K562 (cell line): Measurements from ENCODE around the gene LMAN2. TPM values are rescaled to one million over a fixed set of nuclear protein-coding genes. Genes with fewer than 3 reads are reported as not detected.

ENCODE experiments used
- CREM ChIP-seq: IDR thresholded peaks from 2 replicates; pipeline ENCODE4 v1.6.1; 2014; ENCODE audit warnings: antibody characterized with exemption, low read depth
- EP400 ChIP-seq: fragments of 450-650 bp; IDR thresholded peaks from 2 replicates; pipeline ENCODE4 v1.6.1; 2017; ENCODE audit warnings: antibody characterized with exemption, mild to moderate bottlenecking, moderate library complexity
- FOSL1 ChIP-seq: fragments of 200-800 bp; sonication (Bioruptor generic); conservative IDR thresholded peaks from 2 replicates; pipeline ENCODE4 v1.6.1; 2016; ENCODE audit warnings: missing genetic modification characterization, missing compliant biosample characterization
- NFIC ChIP-seq: fragments of 450-650 bp; IDR thresholded peaks from 2 replicates; pipeline ENCODE4 v1.6.1; 2017; ENCODE audit warnings: mild to moderate bottlenecking, inconsistent platforms
- RAD21 ChIP-seq, 2 experiments: fragments of 250-450 bp in 1 of 2; fragments of 450-650 bp in 1 of 2; sonication (Bioruptor Pico) in 1 of 2; formaldehyde crosslinking in 1 of 2; IDR thresholded peaks in 1 of 2; conservative IDR thresholded peaks in 1 of 2; 2 replicates each; pipeline versions ENCODE4 v1.4.0 to v1.8.0; 2020 to 2022; ENCODE audit warnings: mild to moderate bottlenecking in 2 of 2, moderate library complexity in 1 of 2
- ZNF444 ChIP-seq: fragments of 250-450 bp; sonication (Bioruptor Pico); IDR thresholded peaks from 2 replicates; pipeline ENCODE4 v1.4.0; 2020; ENCODE audit warnings: mild to moderate bottlenecking, moderate library complexity
- ZNF766 ChIP-seq: fragments of 200-800 bp; sonication (Bioruptor generic); conservative IDR thresholded peaks from 2 replicates; pipeline ENCODE4 v1.6.1; 2016; ENCODE audit warnings: missing genetic modification characterization, missing compliant biosample characterization
- polyA plus RNA-seq, 8 experiments: library from polyadenylated mRNA; depleted of rRNA in 4 of 8; stranded (reverse) in 5 of 8; unstranded in 3 of 8; fragments of >200 nt; fragmentation: Nextera tagmentation in 2 of 8; fragmentation: Illumina TruSeq in 1 of 8; extraction: Ambion mirVana in 2 of 8; extraction: Trizol in 1 of 8; gene quantifications; 2 replicates each; pipeline versions ENCODE4 v1.2.1 to v1.2.3, GENCODE V29; 2011 to 2014; ENCODE audit warnings: inconsistent platforms in 1 of 8, missing spikeins in 1 of 8
- total RNA-seq, 7 experiments: library from RNA; depleted of rRNA in 6 of 7; stranded (reverse); fragments of >200 nt in 6 of 7; fragmentation: Illumina TruSeq in 2 of 7; extraction: Trizol in 2 of 7; gene quantifications; 2 replicates each; pipeline versions ENCODE4 v1.2.1 to v1.2.3, GENCODE V29; 2011 to 2021; ENCODE audit warnings: low replicate concordance in 1 of 7
- TF ChIP-seq, protein P1 (sequence below), 2 experiments: fragments of 450-650 bp in 1 of 2; sonication (generic) in 1 of 2; formaldehyde crosslinking in 1 of 2; IDR thresholded peaks; 2 replicates each; pipeline versions ENCODE4 v1.7.1 to v1.9.0; 2016 to 2022; ENCODE audit warnings: inconsistent platforms in 1 of 2, mild to moderate bottlenecking in 1 of 2, missing genetic modification reagents in 1 of 2
- TF ChIP-seq, protein P2 (sequence below): fragments of 450-650 bp; IDR thresholded peaks from 2 replicates; pipeline ENCODE4 v1.6.1; 2018; ENCODE audit warnings: mild to moderate bottlenecking, low read depth; ENCODE audit not compliant: partially characterized antibody
- TF ChIP-seq, protein P3 (sequence below): fragments of 250-450 bp; sonication (Bioruptor Pico); IDR thresholded peaks from 2 replicates; pipeline ENCODE4 v1.5.1; 2021; ENCODE audit warnings: mild to moderate bottlenecking
- TF ChIP-seq, protein P4 (sequence below): fragments of 200-400 bp; formaldehyde crosslinking; IDR thresholded peaks from 2 replicates; pipeline ENCODE4 v1.6.1; 2017; ENCODE audit warnings: mild to moderate bottlenecking, low read depth, low read length, moderate library complexity

Gene LMAN2
- total and polyA plus RNA-seq, 9 of the 15 experiments (the other 6 are each of a cell fraction or from before 2014, with no cell fraction given) = 2.7 to 254 (median 136) TPM

DNA sequence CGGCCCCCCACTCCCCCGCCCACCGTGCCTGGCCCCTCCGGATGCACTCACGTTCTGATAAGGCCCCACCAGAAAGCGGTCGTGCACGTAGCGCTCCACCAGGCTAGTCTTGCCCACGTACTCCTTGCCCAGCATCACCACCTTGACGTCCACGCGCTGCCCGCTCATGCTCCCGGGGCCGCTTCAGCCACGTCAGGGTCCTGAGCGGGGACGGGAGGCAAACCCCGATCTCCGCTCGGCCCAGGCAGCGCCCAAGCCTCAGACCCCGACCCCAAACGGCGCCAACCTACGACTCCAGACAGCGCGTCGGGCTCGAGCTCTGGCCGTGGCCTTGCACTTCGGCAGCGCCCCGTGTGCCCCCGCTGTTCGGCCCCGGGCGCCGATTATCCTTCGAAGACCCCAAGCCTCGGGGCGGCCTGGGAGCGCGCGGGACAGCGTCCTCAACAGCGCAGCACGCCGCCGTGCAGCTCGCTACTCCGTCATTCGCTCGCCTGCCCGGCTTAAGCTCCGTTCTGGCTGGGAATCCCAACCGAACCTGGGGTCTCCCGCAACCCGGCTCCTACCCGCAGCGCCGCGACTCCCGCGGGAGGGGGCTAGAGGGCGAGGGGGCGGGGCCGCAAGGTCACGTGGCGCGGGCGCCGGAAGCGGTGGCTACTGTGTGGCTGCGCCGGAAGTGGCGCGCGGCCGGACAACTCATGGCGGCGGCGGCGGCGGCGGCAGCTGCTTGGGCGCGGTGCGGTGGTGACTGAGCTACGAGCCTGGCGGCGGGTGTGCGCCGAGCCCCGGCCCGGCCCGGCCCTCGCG, 48.1 kb downstream of the LMAN2 start, which contains the start of the genes PRELID1 and RAB24 (continued):
- TF ChIP-seq, protein P1, sequence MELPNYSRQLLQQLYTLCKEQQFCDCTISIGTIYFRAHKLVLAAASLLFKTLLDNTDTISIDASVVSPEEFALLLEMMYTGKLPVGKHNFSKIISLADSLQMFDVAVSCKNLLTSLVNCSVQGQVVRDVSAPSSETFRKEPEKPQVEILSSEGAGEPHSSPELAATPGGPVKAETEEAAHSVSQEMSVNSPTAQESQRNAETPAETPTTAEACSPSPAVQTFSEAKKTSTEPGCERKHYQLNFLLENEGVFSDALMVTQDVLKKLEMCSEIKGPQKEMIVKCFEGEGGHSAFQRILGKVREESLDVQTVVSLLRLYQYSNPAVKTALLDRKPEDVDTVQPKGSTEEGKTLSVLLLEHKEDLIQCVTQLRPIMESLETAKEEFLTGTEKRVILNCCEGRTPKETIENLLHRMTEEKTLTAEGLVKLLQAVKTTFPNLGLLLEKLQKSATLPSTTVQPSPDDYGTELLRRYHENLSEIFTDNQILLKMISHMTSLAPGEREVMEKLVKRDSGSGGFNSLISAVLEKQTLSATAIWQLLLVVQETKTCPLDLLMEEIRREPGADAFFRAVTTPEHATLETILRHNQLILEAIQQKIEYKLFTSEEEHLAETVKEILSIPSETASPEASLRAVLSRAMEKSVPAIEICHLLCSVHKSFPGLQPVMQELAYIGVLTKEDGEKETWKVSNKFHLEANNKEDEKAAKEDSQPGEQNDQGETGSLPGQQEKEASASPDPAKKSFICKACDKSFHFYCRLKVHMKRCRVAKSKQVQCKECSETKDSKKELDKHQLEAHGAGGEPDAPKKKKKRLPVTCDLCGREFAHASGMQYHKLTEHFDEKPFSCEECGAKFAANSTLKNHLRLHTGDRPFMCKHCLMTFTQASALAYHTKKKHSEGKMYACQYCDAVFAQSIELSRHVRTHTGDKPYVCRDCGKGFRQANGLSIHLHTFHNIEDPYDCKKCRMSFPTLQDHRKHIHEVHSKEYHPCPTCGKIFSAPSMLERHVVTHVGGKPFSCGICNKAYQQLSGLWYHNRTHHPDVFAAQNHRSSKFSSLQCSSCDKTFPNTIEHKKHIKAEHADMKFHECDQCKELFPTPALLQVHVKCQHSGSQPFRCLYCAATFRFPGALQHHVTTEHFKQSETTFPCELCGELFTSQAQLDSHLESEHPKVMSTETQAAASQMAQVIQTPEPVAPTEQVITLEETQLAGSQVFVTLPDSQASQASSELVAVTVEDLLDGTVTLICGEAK (IDR thresholded peaks at IDR 0.05) = peak; percentile 93
- TF ChIP-seq, protein P1 (CRISPR knock-in tag; IDR thresholded peaks at IDR 0.05) = peak; percentile 52; the same call in 1 of the 2 replicates
- TF ChIP-seq EP400 (peak; percentile 81), ZNF766 (0 out of 2 replicates have a peak, but pooled peaks have one; percentile 33), NFIC (no peak), RAD21 (CRISPR knock-in tag; conservative IDR thresholded peaks at IDR 0.05 in 1 of 2, IDR thresholded peaks at IDR 0.05 in 1 of 2) (no peak), ZNF444 (no peak), CREM (peak; percentile 94), FOSL1 (tag) (0 out of 2 replicates have a peak, but pooled peaks have one; percentile 46)
- TF ChIP-seq, protein P2, sequence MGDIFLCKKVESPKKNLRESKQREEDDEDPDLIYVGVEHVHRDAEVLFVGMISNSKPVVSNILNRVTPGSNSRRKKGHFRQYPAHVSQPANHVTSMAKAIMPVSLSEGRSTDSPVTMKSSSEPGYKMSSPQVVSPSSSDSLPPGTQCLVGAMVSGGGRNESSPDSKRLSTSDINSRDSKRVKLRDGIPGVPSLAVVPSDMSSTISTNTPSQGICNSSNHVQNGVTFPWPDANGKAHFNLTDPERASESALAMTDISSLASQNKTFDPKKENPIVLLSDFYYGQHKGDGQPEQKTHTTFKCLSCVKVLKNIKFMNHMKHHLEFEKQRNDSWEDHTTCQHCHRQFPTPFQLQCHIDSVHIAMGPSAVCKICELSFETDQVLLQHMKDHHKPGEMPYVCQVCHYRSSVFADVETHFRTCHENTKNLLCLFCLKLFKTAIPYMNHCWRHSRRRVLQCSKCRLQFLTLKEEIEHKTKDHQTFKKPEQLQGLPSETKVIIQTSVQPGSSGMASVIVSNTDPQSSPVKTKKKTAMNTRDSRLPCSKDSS = no peak
- TF ChIP-seq, protein P3, sequence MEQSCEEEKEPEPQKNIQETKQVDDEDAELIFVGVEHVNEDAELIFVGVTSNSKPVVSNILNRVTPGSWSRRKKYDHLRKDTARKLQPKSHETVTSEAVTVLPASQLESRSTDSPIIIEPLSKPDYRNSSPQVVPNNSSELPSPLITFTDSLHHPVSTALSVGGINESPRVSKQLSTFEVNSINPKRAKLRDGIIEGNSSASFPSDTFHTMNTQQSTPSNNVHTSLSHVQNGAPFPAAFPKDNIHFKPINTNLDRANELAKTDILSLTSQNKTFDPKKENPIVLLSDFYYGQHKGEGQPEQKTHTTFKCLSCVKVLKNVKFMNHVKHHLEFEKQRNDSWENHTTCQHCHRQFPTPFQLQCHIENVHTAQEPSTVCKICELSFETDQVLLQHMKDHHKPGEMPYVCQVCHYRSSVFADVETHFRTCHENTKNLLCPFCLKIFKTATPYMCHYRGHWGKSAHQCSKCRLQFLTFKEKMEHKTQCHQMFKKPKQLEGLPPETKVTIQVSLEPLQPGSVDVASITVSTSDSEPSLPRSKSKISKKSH = no peak
- TF ChIP-seq, protein P4, sequence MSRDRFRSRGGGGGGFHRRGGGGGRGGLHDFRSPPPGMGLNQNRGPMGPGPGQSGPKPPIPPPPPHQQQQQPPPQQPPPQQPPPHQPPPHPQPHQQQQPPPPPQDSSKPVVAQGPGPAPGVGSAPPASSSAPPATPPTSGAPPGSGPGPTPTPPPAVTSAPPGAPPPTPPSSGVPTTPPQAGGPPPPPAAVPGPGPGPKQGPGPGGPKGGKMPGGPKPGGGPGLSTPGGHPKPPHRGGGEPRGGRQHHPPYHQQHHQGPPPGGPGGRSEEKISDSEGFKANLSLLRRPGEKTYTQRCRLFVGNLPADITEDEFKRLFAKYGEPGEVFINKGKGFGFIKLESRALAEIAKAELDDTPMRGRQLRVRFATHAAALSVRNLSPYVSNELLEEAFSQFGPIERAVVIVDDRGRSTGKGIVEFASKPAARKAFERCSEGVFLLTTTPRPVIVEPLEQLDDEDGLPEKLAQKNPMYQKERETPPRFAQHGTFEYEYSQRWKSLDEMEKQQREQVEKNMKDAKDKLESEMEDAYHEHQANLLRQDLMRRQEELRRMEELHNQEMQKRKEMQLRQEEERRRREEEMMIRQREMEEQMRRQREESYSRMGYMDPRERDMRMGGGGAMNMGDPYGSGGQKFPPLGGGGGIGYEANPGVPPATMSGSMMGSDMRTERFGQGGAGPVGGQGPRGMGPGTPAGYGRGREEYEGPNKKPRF = no peak
